OCI-LY1 (cell line): ENCODE data around the gene QRFP.

Experiments used
- EZH2 ChIP-seq: fragments of 200-600 bp; sonication (generic), shearing (Covaris generic); IDR thresholded peaks from 2 replicates; pipeline ENCODE4 v1.8.0; 2017; ENCODE audit warnings: borderline replicate concordance, mixed run types, mild to moderate bottlenecking, antibody characterized with exemption, low read length, moderate library complexity, mixed read lengths
- TF ChIP-seq, protein P1 (sequence below): fragments of 200-600 bp; sonication (generic), shearing (Covaris generic); IDR thresholded peaks from 2 replicates; pipeline ENCODE4 v1.5.1; 2017; ENCODE audit warnings: mild to moderate bottlenecking, antibody characterized with exemption, low read length, moderate library complexity, mixed read lengths

DNA sequence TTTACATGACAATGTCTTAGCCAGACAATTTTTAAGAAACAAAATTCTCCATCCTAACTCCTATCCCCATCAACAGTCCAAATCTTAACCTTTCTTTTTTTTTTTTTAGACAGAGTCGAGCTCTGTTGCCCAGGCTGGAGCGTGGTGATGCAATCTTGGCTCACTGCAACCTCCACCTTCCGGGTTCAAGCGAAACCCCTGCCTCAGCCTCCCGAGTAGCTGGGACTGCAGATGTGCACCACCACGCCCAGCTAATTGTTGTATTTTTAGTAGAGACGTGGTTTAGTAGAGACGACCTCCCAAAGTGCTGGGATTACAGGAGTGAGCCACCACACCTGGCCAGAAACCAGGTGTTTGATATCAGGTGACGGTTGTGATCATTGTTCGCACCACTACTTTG is 51.4 kb downstream of the QRFP start:
- TF ChIP-seq, protein P1, sequence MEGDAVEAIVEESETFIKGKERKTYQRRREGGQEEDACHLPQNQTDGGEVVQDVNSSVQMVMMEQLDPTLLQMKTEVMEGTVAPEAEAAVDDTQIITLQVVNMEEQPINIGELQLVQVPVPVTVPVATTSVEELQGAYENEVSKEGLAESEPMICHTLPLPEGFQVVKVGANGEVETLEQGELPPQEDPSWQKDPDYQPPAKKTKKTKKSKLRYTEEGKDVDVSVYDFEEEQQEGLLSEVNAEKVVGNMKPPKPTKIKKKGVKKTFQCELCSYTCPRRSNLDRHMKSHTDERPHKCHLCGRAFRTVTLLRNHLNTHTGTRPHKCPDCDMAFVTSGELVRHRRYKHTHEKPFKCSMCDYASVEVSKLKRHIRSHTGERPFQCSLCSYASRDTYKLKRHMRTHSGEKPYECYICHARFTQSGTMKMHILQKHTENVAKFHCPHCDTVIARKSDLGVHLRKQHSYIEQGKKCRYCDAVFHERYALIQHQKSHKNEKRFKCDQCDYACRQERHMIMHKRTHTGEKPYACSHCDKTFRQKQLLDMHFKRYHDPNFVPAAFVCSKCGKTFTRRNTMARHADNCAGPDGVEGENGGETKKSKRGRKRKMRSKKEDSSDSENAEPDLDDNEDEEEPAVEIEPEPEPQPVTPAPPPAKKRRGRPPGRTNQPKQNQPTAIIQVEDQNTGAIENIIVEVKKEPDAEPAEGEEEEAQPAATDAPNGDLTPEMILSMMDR: no peak
- TF ChIP-seq EZH2: no peak
